Subcutaneous preadipocyte (primary cell): ENCODE results near the gene KRTAP6-3. TPM values are rescaled to one million over a fixed set of nuclear protein-coding genes. Genes with fewer than 3 reads are reported as not detected.

Experiments
- small RNA-seq: library from RNA; depleted of rRNA; stranded (forward); fragments of <200 nt; gene quantifications from one replicate; pipeline ENCODE3, GENCODE V24; 2012
- total RNA-seq: library from RNA; depleted of rRNA; stranded (reverse); fragments of >200 nt; gene quantifications from 2 replicates; pipeline ENCODE4 v1.2.3, GENCODE V29; 2012

Gene KRTAP6-3
- total RNA-seq, result not detected in 2 replicates

GRCh38 chr21:30592140-30592539 is at the start of gene KRTAP6-3:
Gene KRTAP6-3 (plus strand): TSS chr21:30592440. CDS start chr21:30592446, 6 bp downstream.

GRCh38 chr21:30561264-30561895 is 30.9 kb upstream of the KRTAP6-3 start, which contains the start of gene KRTAP19-7:
Gene KRTAP19-7 (minus strand): TSS chr21:30561314. CDS start chr21:30561289, 25 bp downstream.

GRCh38 chr21:30590297-30590696 is 1.9 kb upstream of the KRTAP6-3 start, which contains the start of gene KRTAP22-2:
Gene KRTAP22-2 (minus strand): TSS chr21:30590397.

GRCh38 chr21:30598802-30599201 is 6.6 kb downstream of the KRTAP6-3 start, which contains the start of gene KRTAP6-2:
Gene KRTAP6-2 (minus strand): TSS chr21:30598902. CDS start chr21:30598874, 28 bp downstream.

GRCh38 chr21:30600787-30601186 is 8.5 kb downstream of the KRTAP6-3 start, which contains the start of gene KRTAP22-1:
Gene KRTAP22-1 (plus strand): TSS chr21:30601087.

GRCh38 chr21:30613836-30614235 is 21.6 kb downstream of the KRTAP6-3 start, which contains the start of gene KRTAP6-1:
Gene KRTAP6-1 (minus strand): TSS chr21:30613930. CDS start chr21:30613904, 26 bp downstream.

GRCh38 chr21:30616125-30616524 is 23.9 kb downstream of the KRTAP6-3 start, which contains the start of gene KRTAP20-1:
Gene KRTAP20-1 (plus strand): TSS chr21:30616425. CDS start chr21:30616455, 30 bp downstream.

GRCh38 chr21:30620522-30620921 is 28.3 kb downstream of the KRTAP6-3 start, which contains the start of gene KRTAP20-4:
Gene KRTAP20-4 (plus strand): TSS chr21:30620627.

GRCh38 chr21:30634906-30635305 is 42.7 kb downstream of the KRTAP6-3 start, which contains the start of gene KRTAP20-2:
Gene KRTAP20-2 (plus strand): TSS chr21:30635206. CDS start chr21:30635264, 58 bp downstream.

GRCh38 chr21:30642564-30642963 is 50.3 kb downstream of the KRTAP6-3 start, which contains the start of gene KRTAP20-3:
Gene KRTAP20-3 (plus strand): TSS chr21:30642864.

Small RNA genes within 50 kb of the gene (small RNA-seq; reads per million reads assigned to genes)
- gene KRTAP20-1, result not detected
- gene KRTAP20-3, result not detected
- not detected for gene KRTAP20-4
- gene KRTAP22-1, result not detected
- not detected for gene KRTAP22-2

Other genes starting within 250 kb of the KRTAP6-3 start
- not detected in 2 replicates for gene KRTAP23-1, start 243.8 kb upstream of the KRTAP6-3 start, total RNA-seq
- not detected in 2 replicates for gene KRTAP13-2, start 220.2 kb upstream of the KRTAP6-3 start, total RNA-seq
- gene KRTAP13-1, start 196.4 kb upstream of the KRTAP6-3 start, total RNA-seq, result not detected in 2 replicates
- gene KRTAP13-3, start 166.5 kb upstream of the KRTAP6-3 start, total RNA-seq, result not detected in 2 replicates
- not detected in 2 replicates for gene KRTAP13-4, start 162.2 kb upstream of the KRTAP6-3 start, total RNA-seq
- not detected in 2 replicates for gene KRTAP15-1, start 152.2 kb upstream of the KRTAP6-3 start, total RNA-seq
- gene KRTAP19-1, start 112.1 kb upstream of the KRTAP6-3 start, total RNA-seq, result not detected in 2 replicates
- not detected in 2 replicates for gene KRTAP19-2, start 105.0 kb upstream of the KRTAP6-3 start, total RNA-seq
- not detected in 2 replicates for gene KRTAP19-3, start 100.4 kb upstream of the KRTAP6-3 start, total RNA-seq
- not detected in 2 replicates for gene KRTAP19-4, start 95.3 kb upstream of the KRTAP6-3 start, total RNA-seq
- gene KRTAP19-5, start 90.3 kb upstream of the KRTAP6-3 start, total RNA-seq, result not detected in 2 replicates
- not detected in 2 replicates for gene KRTAP19-6, start 50.6 kb upstream of the KRTAP6-3 start, total RNA-seq
- gene KRTAP19-7, start 31.1 kb upstream of the KRTAP6-3 start, total RNA-seq, result not detected in 2 replicates
- gene KRTAP22-2, start 2.0 kb upstream of the KRTAP6-3 start, total RNA-seq, result not detected in 2 replicates
- not detected in 2 replicates for gene KRTAP6-2, start 6.5 kb downstream of the KRTAP6-3 start, total RNA-seq
- gene KRTAP22-1, start 8.6 kb downstream of the KRTAP6-3 start, total RNA-seq, result not detected in 2 replicates
- not detected in 2 replicates for gene KRTAP6-1, start 21.5 kb downstream of the KRTAP6-3 start, total RNA-seq
- gene KRTAP20-1, start 24.0 kb downstream of the KRTAP6-3 start, total RNA-seq, result not detected in 2 replicates
- gene KRTAP20-4, start 28.2 kb downstream of the KRTAP6-3 start, total RNA-seq, result not detected in 2 replicates
- gene KRTAP20-2, start 42.8 kb downstream of the KRTAP6-3 start, total RNA-seq, result not detected in 2 replicates
- not detected in 2 replicates for gene KRTAP20-3, start 50.4 kb downstream of the KRTAP6-3 start, total RNA-seq
- gene KRTAP21-3, start 126.3 kb downstream of the KRTAP6-3 start, total RNA-seq, result not detected in 2 replicates
- not detected in 2 replicates for gene KRTAP21-2, start 154.8 kb downstream of the KRTAP6-3 start, total RNA-seq
- gene KRTAP21-1, start 163.0 kb downstream of the KRTAP6-3 start, total RNA-seq, result not detected in 2 replicates
- gene KRTAP8-1, start 220.8 kb downstream of the KRTAP6-3 start, total RNA-seq, result not detected in 2 replicates
- not detected in 2 replicates for gene KRTAP7-1, start 237.3 kb downstream of the KRTAP6-3 start, total RNA-seq